NCI-H1048 (cell line): ENCODE data around the gene C1orf167.

Experiments
- DNase-seq: peaks from one replicate; lab custom pipeline; 2025; lab: John Stamatoyannopoulos, UW

The C1orf167 gene

DNA sequence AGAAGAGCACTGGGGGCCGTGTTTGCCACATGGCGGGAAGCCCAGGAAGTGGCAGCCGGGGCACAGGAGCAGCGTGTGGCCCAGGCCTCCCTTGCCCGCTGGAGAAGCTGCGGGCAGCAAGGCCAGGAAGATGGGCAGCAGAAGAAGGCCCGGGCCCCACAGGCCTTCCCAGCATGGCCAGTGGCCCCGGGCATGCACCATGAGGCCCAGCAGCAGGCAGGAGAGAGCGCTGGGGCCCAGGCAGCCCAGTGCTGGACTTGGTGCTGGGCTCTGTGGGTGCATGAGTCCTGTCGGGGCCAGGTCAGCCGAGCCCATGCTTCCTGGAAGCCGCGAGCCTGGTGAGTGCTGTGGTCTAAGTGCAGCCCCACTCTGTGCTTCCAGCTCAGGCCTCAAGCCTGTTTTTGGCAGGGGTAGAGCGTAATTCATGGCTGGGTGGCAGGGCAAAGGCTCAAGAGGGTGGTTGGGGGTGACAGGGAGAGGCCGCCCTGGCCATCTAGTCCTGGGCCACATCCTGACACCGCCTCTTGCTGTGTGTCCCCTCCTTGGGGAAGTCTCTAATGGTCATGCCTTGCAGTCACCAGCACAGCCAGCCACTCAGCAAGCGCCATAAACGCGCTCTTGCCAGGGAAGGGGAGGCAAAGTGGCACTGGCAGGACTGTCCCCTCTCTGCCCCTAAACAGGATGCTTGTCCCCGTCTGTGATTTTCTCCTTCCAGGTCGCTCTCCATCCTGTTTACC, 22.4 kb downstream of the C1orf167 start:
- no peak for DNase-seq

DNA sequence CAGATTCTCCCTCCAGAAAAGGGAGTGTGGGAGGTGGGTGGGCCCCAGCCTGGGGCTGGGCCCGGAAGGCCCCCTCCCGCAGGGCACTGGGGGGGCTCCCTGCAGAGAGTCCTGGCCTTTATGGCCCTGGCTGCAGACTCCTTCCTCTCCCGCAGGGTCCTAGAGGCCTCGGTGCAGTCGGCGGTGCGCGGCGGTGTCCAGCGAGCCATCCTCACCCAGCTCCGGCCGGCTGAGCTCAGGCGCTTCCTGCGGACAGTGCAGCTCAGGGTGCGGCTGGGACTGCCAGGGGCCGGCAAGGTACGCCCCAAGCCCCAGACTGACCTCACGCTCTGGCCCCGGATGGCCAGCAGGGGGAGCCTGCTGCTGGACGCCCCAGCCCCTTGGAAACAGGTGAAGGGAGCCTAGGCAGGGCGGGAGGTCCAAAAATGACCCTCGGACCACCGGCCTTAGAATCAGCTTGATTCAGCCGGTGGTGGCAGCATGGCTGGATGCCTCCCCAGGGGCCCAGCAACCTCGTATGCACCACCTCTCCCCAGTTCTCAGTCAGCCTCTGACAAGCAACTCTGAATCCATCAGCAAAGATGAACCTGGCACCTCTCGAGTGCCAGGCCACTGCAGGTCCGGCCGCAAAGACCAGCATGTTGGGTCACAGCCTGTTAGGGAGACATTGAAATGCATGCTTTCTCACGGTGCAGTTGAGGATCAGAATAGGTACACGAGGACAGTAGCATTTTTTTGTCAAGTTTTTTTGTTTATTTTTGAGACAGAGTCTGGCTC, 23.2 kb downstream of the C1orf167 start:
- DNase-seq: no peak

DNA sequence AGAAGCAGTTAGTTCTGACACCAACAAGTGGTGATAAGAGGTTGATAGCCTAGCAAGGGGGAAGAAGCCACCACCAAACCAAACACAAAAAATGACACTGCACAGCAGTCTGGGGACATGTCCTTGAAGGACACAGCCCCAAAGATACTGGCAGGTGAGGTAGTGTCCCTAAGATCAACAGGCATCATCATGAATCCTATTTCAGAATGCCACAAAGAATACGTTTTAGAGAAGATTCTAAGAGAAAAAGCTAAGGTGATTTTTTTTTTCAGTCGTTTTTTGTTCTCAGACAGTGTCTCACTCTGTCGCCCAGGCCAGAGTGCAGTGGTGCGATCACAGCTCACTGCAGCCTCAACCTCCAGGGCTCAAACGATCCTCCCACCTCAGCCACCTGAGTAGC, 24.2 kb downstream of the C1orf167 start:
- DNase-seq: no peak

DNA sequence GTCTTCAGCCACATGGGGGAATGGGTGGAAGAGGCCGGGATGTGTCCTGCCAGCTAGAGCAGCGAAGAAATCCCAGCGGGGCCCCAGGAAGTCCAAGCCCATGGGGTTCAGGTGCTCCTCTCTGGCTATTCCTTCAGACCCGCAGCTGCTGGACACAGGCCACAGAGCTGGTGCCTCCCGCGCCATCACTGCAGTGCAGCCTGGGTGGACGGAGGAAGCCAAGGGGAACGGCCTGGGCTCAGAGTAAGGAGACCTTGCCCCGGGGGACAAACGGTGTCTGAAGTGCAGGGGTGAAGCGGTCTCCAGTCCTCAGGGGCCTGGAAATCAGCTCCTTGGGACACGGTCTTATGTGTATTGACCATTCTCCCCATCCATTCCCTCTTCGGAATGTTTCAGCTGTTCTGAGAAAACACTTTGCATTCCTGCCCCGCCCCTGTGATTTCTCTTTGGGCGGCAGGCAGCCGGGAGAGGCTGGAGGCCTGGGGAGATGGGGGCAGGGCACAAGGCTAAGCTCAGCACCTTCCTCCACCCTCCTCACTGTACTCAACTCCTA, 25.3 kb downstream of the C1orf167 start:
- no peak for DNase-seq

DNA sequence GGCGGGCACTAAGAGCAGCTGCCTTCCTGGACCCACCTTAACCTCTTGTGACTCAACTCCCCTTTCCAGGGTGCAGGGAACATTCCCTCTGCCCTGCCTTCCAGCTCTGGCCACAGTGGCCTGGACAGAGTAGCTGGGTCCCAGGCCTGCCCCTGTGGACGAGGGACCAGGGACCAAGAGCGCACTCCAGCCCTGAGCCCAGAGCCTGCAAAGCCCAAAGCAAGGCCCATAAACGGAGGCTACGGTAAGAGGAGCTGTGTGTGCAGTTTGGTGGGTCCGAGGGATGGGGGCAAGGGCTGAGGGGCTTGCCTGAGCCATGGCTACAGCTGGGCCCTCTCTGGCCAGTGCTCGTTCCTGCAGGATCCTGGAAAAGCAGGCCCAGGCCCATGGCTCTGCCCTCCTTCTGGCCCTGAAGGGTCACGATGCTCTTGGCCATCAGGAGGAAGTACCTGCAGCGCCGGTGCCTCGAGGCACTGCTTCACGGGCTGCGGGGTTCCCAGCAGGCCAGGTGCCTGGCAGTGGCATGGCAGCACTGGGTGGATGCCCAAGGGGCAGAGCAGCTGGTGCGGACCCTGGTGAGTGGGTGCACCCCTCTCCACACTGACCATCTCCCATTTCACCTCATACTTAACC, 25.9 kb downstream of the C1orf167 start:
- no peak for DNase-seq

DNA sequence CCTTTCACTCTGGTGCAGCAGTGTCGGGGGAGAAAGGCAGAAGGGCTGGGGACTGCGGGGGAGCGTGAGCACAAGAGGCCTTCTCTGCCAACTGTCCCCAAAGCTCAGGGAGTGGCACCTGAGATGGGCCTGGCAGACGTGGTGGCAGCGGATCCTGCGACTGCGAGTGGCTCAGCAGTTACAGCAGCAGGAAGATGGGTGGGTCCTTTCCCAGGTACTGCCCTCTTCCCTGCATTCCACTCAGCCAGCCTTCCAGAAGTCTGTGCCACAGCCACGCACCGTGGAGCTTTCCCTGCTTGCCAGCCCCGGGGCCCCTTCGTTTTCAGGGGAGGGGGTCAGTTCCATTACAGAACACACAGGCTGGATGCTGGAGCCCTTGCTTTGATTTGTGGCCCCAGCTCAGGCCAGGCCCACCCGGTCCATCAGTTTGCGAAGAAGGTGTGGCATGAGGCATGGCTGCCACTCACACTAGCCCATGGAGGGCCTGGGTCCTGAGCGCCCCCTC, 26.6 kb downstream of the C1orf167 start:
- no peak for DNase-seq

DNA sequence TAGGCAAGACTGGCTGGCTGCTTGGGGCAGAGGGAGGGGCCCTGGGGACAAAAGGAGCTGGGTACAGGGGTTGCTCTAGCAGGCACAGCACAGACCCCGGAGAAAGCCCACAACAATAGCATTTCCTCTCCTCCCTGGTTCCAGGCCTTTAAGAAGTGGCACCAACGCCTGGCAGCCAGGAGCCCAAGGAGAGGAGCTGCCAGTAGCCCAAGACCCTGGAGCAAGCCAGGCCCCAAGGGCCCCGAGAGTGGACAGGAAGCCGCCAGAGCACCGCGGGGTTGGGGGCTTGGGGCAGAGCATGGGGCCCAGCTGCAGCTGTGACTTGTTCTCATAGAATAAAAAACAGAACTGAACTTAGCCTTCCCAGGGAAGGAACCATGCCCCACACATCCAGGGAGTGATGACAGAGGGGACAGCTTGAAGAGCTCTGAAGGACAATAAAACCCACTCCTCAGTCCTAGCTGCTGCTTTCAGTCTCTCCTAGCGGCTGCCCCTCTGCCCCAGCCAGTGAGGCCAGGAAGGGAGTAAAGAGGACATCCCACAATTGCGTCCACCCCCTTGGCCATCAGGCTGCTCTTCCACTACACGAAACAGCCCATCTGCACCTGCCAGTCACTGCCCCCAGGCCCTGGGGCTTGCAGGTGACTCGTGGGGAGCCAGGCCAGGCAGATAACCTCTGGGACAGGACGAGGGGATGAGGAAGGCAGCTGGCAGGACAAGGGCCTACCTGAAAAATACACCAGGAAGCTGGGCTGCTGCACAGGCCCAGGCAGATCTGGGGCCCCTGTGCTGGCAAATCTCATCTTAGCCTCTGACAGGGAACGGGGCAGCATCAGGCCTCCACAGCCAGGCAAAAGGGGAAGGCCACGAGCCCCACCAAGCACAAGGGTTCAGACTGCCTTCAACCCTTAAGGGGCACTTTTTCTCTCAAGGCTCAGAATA, 27.4 kb downstream of the C1orf167 start:
- no peak for DNase-seq

DNA sequence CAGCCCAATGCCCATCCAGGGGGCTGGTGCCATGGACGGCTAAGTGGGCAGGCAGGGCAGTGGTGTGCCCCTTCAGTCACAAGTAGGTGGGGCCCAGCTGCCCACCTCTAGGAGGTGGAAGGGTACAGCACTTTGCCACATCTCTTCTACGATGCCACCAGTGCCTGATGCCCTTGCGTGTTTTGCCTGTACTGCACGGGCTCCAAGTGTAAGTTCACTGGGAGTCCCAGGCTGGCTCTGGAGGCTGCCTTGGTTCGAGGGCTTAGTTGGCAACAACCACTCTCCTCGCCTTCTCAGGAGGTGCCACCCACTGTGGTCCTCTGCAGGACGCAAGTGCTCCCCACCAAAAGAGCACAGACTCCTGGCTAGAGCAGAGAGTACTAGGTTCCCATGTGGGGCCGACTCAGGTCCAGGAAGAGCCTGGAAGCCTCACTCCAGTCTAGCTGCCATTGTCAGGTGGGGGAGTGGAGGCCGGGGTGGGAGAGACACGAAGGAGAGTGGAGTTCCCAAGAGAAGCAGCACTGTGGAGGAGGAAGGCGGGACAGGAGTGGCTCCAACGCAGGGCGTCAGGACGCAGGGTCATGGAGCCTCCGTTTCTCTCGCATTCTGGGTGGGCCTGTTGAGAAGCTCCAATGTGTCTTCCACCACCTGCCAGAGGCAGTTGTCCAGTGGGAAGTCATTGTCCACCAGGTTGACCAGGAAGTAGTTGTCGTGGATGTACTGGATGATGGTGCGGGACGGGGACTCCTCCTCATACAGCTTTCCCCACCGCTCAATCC, 28.3 kb downstream of the C1orf167 start:
- DNase-seq: no peak

DNA sequence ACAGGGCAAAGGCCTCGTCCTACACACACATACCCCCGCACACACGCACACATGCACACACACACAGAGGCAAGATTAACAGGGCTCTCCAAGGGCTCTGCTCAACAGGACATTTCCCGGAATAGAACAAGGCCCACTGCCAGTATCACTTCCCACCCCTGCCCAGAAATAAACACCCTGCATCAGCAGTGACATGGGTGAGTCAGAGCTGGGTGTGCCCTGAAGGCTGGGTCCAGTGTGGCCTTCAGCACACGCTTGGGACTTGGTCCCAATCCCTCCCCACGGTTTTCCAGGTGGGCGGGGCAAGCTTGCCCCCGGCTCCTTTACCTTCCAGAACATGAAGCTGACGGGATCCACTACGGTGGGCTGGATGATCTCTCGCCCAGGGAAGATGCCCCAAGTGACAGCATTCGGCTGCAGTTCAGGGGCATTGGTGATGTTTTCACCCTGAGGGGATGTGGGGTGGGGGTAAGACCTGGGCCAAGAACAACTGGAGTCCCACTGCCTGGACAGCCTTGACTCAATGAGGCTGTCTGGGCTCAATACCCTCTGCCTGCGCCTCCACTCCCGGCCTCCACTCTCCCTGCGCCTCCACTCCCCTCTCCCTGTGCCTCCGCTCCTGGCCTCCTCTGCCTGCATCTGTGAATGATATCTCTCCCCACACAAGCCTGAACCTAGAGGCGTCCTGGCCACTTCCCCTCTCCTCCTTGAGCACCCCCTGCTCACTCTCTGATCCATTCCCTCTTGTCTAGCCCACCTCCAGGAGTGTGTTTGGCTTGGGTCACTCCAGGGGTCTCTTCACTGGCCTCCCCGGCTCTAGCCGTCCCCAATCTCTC, 29.1 kb downstream of the C1orf167 start:
- no peak for DNase-seq

DNA sequence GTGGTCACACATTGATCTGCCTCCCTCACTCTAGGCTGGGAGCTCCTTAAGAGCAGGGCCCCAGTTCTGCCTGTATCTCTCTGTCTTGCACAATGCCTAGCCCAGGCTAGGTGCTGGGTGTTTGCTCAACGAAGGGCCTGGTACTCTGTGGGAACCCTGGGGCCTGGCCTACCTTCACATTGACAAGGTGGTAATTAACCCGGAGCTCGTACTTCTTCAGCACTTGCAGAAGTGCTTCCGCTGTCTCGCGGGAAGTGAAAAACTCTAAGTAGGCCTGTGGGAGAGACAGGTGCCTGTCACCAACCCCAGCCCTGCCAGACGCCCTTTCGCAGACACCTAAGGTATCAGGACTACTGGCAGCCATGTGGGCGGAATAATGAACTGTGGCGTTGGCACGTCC, 30.1 kb downstream of the C1orf167 start:
- DNase-seq: no peak

DNA sequence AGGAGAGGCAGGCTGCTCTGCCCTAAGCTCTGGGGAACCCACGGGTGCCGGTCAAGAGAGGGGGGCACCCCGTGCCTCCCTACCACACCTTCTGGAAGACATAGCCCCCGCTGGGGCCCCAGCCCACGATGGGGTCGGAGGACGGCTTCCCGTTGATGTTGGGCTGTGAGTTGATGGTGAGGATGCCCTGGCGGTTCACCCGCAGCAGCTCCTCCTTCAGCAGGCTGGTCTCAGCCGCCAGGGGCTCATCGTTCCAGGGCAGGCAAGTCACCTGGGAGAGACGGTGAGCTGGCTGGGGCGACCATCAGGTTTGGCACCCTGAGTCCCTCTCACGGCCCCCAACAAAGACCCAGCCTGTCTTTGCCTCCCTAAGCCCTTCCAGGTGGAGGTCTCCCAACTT, 31.8 kb downstream of the C1orf167 start:
- no peak for DNase-seq

DNA sequence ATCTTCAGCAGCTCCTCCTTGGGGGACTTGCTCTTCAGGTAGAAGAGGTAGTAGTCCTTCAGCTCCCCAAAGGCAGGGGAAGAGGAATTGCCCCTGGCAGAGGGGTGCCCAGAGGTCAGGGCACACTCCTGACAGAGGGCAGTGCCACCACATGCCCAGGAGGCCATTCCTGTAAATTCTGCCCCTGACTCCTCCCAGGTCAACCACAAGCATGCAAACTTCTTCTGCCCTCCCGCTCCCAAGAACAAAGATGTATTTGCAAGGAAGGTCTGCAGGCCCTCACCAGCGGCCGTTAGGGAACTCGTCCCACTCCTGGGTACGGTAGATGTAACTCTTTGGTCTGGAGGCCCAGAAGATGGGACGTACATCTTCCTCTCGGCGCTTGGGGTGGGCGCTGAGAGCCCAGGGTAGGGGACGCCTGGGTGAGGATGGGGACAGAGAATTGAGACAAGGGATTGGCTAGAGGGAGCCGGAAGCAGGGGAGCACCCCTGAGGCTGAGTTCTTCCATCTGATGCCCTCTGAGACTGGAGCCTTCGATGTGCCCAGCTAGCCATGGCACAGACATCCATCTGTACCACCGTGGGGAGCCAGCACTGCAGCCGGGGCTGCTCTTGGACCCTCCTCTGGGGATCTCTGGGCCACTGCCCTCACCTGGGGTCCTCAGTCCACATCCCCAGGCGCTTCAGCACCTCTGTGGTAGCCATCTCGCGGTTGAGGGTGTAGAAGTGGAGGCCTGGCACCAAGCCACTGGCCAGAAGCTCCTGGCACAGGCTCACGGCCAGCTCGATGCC, 32.6 kb downstream of the C1orf167 start:
- no peak for DNase-seq

DNA sequence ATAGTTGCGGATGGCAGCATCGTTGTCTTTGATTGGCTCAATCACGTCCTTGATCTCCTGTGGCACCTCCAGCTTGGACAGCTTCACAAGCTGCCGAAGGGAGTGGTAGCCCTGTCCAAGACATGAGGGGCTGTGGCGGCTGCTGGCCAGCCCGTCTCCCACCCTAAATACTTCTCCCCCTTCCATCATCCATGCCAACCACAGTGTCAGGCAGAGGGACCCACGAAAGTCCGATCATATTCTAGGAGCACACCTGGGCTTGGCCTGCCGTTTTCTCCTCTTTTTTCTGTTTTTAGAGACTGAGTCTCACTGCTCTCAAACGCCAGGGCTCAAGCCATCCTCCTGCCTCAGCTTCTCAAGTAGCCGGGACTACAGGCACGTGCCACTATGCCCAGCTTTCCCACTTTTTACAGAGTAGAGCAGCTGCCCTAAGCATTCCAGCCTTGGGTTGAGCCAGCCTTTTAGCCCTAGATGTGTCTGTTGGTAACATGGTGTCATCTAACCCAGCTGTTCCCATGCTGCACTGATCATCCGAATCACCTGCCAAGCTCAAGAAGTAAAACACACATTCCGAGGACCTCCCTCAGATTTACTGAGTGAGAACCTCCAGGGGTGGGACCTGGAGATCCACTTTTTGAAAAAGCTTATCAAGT, 33.4 kb downstream of the C1orf167 start:
- no peak for DNase-seq

DNA sequence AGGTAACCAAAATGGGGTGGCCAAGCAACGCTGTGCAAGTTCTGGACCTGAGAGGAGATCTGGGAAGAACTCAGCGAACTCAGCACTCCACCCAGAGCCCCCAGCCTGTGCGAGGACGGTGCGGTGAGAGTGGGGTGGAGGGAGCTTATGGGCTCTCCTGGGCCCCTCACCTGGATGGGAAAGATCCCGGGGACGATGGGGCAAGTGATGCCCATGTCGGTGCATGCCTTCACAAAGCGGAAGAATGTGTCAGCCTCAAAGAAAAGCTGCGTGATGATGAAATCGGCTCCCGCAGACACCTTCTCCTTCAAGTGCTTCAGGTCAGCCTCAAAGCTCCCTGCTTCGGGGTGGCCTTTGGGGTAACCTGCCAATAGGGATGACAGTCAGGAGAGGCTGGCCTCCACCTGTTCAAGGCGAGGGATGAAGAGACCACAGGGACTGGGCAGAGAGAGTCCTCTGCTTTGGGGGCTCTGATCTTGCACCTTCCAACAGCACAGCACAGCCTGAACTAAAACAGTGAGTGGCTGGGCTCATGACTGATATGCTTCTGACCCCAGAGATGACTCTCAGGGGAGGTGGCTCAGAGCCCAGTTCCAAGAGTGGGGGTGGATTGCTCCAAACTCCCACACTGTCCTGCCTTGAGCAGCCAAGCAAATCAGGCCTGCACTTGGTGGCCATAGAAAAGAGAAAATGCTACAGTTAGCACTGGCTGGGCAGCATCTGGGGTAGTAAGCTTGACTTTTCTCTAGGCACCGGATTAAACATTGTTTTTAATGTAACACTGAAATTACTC, 34.2 kb downstream of the C1orf167 start:
- DNase-seq: no peak

DNA sequence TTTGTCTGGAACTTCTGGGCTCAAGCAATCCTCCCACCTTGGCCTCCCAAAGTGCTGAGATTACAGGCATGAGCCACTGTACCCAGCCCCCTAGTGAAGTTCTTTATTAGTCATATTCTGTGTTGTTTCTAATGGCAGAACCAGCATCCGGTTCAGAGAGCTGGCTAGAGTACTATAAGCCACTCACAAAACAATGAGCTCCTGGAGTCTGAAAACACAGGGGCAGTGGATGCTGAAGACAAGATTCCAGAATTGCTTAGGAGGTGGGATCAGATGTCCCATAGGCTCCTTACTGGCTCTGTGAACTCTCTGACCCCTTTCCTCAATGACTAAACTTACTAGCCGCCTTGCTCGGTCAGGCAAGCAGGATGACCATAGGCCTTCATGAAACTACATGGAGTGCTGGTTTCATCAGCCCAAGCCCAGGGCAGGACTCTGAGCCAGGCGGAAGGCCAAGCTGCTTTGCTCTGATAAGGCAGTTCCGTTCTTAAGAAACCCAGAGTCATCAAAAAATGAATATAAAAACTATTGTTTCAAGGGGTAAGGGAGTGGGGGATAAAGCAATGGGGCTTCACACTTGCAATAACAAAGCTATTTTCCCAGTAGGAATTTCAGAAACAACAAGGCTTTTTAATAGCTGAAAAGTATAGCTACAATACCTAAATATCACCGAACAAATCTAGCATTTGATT, 35.7 kb downstream of the C1orf167 start:
- DNase-seq: no peak

DNA sequence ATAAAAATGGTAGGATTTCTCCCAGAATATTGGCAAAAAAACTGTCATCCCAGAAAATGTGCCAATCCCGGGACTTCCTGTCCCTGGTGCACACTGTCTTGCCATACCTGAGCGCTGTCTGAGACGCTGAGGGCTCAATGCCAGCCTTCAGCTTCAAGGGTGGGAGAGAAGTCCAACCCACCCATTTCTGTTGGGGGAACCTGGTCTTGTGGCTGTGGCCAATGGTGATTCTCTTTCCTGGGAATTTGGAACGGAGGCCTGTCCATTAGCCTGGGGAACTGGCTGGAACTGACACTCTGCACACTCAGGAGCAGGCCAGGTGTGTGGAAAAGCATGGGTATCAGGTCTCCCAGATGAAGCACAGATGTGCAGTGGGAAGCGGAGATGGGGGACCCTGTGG, 37.1 kb downstream of the C1orf167 start:
- no peak for DNase-seq

DNA sequence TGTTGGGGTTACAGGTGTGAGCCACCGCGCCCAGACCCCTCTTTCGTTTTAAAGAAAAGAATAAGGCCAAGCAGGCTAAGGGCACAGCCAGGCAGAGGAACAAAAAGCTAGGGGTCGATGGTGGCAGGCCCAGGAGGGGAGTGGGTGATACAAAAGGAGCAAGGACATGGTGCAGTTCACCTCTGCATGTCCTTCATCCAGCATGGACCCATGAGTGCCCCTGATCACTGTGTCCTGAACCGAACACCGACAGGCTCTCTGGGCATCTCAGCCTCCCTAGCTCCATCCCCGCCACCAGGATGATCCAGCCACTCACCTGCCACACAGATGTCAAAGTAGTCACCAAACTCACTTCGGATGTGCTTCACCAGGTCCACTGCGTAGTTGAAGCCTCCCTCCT, 37.9 kb downstream of the C1orf167 start:
- DNase-seq: no peak
